Measurements from ENCODE around the gene ZRANB3.

GRCh38 chr2:135174810-135175093 lies 356.3 kb downstream of the ZRANB3 start:
- no peak for TF ChIP-seq POLR2AphosphoS5 (IDR thresholded peaks at IDR 0.05; ENCODE audit: low read depth, low read length)
- TF ChIP-seq, protein P1, sequence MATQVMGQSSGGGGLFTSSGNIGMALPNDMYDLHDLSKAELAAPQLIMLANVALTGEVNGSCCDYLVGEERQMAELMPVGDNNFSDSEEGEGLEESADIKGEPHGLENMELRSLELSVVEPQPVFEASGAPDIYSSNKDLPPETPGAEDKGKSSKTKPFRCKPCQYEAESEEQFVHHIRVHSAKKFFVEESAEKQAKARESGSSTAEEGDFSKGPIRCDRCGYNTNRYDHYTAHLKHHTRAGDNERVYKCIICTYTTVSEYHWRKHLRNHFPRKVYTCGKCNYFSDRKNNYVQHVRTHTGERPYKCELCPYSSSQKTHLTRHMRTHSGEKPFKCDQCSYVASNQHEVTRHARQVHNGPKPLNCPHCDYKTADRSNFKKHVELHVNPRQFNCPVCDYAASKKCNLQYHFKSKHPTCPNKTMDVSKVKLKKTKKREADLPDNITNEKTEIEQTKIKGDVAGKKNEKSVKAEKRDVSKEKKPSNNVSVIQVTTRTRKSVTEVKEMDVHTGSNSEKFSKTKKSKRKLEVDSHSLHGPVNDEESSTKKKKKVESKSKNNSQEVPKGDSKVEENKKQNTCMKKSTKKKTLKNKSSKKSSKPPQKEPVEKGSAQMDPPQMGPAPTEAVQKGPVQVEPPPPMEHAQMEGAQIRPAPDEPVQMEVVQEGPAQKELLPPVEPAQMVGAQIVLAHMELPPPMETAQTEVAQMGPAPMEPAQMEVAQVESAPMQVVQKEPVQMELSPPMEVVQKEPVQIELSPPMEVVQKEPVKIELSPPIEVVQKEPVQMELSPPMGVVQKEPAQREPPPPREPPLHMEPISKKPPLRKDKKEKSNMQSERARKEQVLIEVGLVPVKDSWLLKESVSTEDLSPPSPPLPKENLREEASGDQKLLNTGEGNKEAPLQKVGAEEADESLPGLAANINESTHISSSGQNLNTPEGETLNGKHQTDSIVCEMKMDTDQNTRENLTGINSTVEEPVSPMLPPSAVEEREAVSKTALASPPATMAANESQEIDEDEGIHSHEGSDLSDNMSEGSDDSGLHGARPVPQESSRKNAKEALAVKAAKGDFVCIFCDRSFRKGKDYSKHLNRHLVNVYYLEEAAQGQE (IDR thresholded peaks at IDR 0.05; ENCODE audit: insufficient read depth in 1 of 2, low read depth in 2 of 2, low read length in 2 of 2), result no peak
- TF ChIP-seq TAF1 (IDR thresholded peaks at IDR 0.05; ENCODE audit: borderline replicate concordance, insufficient read depth, low read length), result no peak

All from PFSK-1 (cell line).